A549 (cell line): ENCODE measurements around the gene WIPF3. TPM values are rescaled to one million over a fixed set of nuclear protein-coding genes. Genes with fewer than 3 reads are reported as not detected.

ENCODE experiments used
- ATAC-seq, 2 experiments: fragments of 200-7000 bp in 1 of 2; fragments of >200 bp in 1 of 2; cut with Nextera tagmentation in 1 of 2; cut with Tn5 transposase in 1 of 2; 3 replicates each; pipeline versions ENCODE4 v1.8.0 to v1.9.1; 2018 to 2020; ENCODE audit warnings: mild to moderate bottlenecking in 1 of 2, moderate library complexity in 1 of 2
- CTCF ChIA-PET: fragments of 300-600 bp; sonication (Branson Sonifier 250); formaldehyde crosslinking; extraction: SDS; loops from one replicate; lab custom pipeline; 2021; ENCODE audit warnings: antibody characterized with exemption, inconsistent platforms; lab: Yijun Ruan, JAX
- POLR2A ChIA-PET: fragments of 350-600 bp; formaldehyde crosslinking; extraction: SDS; loops from one replicate; lab custom pipeline; 2021; ENCODE audit warnings: antibody characterized with exemption, inconsistent platforms; lab: Yijun Ruan, JAX
- DNase-seq, 2 experiments: peaks; one replicate each; pipeline versions ENCODE4 v3.0.0 to v3.0.0-alpha.2; 2011 to 2016; ENCODE audit warnings: low read depth in 1 of 2, low spot score in 1 of 2
- FAIRE-seq: peaks from 2 replicates; lab custom pipeline; 2011; peaks lifted over from hg19 to GRCh38; lab: Jason Lieb, UNC
- H3K27ac ChIP-seq, 2 experiments: fragments of >200 bp; sonication (Bioruptor Twin); formaldehyde crosslinking; 3 replicates each; pipeline ENCODE4 v1.5.1; 2016 to 2017
- H3K4me1 ChIP-seq: fragments of >200 bp; sonication (Bioruptor Twin); formaldehyde crosslinking; 3 replicates; pipeline ENCODE4 v1.6.1; 2016
- H3K4me2 ChIP-seq: fragments of >200 bp; sonication (Bioruptor Twin); formaldehyde crosslinking; 3 replicates; pipeline ENCODE4 v1.6.1; 2016
- H3K4me3 ChIP-seq: fragments of >200 bp; sonication (Bioruptor Twin); formaldehyde crosslinking; 3 replicates; pipeline ENCODE4 v1.5.1; 2016
- H3K9me3 ChIP-seq: fragments of >200 bp; sonication (Bioruptor Twin); formaldehyde crosslinking; 3 replicates; pipeline ENCODE4 v1.6.1; 2016
- BHLHE40 ChIP-seq: IDR thresholded peaks from 2 replicates; pipeline ENCODE4 v1.6.1; 2012; ENCODE audit warnings: low read depth, low read length, inconsistent platforms
- CBX2 ChIP-seq: fragments of 200-600 bp; sonication (generic); IDR thresholded peaks from 2 replicates; pipeline ENCODE4 v1.6.1; 2016; ENCODE audit warnings: low read depth, mild to moderate bottlenecking, borderline replicate concordance
- CEBPB ChIP-seq, 2 experiments: fragments of >200 bp in 1 of 2; sonication (Bioruptor Twin) in 1 of 2; formaldehyde crosslinking in 1 of 2; IDR thresholded peaks; 2 replicates each; pipeline ENCODE4 v1.6.1; 2012 to 2016
- CHD2 ChIP-seq: fragments of 150-350 bp; IDR thresholded peaks from 2 replicates; pipeline ENCODE4 v1.6.1; 2014; ENCODE audit warnings: low read length; ENCODE audit not compliant: partially characterized antibody
- EHF ChIP-seq: fragments of 250-450 bp; sonication (Bioruptor Pico); IDR thresholded peaks from 2 replicates; pipeline ENCODE4 v1.5.0; 2020; ENCODE audit warnings: mild to moderate bottlenecking
- EHMT2 ChIP-seq: fragments of 200-600 bp; sonication (generic); IDR thresholded peaks from 2 replicates; pipeline ENCODE4 v1.6.1; 2016; ENCODE audit warnings: antibody characterized with exemption, low read depth, mild to moderate bottlenecking, moderate library complexity
- FOSL2 ChIP-seq, 2 experiments: fragments of 450-650 bp in 1 of 2; fragments of >200 bp in 1 of 2; sonication (Bioruptor Twin) in 1 of 2; formaldehyde crosslinking; IDR thresholded peaks; 2 replicates each; pipeline versions ENCODE4 v1.5.0 to v1.6.1; 2016 to 2020; ENCODE audit warnings: mild to moderate bottlenecking in 1 of 2, moderate library complexity in 1 of 2
- FOXS1 ChIP-seq: fragments of 250-450 bp; sonication (Bioruptor Pico); IDR thresholded peaks from 2 replicates; pipeline ENCODE4 v1.5.0; 2020; ENCODE audit warnings: mild to moderate bottlenecking, moderate library complexity
- HDAC2 ChIP-seq: fragments of 200-600 bp; sonication (generic); IDR thresholded peaks from 2 replicates; pipeline ENCODE4 v1.6.1; 2016
- HOXB13 ChIP-seq: fragments of 250-450 bp; sonication (Bioruptor Pico); IDR thresholded peaks from 2 replicates; pipeline ENCODE4 v1.5.0; 2020; ENCODE audit warnings: low read depth, mild to moderate bottlenecking, moderate library complexity
- JUN ChIP-seq, 2 experiments: fragments of >200 bp; sonication (Bioruptor Twin); formaldehyde crosslinking; IDR thresholded peaks; 2 replicates in 1 of 2; 3 replicates in 1 of 2; pipeline ENCODE4 v1.6.1; 2016 to 2017
- KDM5A ChIP-seq: fragments of 200-600 bp; sonication (generic); IDR thresholded peaks from 2 replicates; pipeline ENCODE4 v1.6.1; 2016; ENCODE audit warnings: antibody characterized with exemption, mild to moderate bottlenecking
- MAFK ChIP-seq: fragments of 450-650 bp; IDR thresholded peaks from 2 replicates; pipeline ENCODE4 v1.6.1; 2014; ENCODE audit not compliant: partially characterized antibody
- PHF8 ChIP-seq: fragments of 200-600 bp; sonication (generic); IDR thresholded peaks from 2 replicates; pipeline ENCODE4 v1.6.1; 2016; ENCODE audit warnings: low read depth, mild to moderate bottlenecking, antibody characterized with exemption, moderate library complexity, borderline replicate concordance
- RAD21 ChIP-seq, 2 experiments: fragments of >200 bp in 1 of 2; sonication (Bioruptor Twin) in 1 of 2; formaldehyde crosslinking in 1 of 2; IDR thresholded peaks in 1 of 2; conservative IDR thresholded peaks in 1 of 2; 2 replicates in 1 of 2; 3 replicates in 1 of 2; pipeline ENCODE4 v1.6.1; 2012 to 2018; ENCODE audit warnings: inconsistent platforms in 1 of 2
- RFX5 ChIP-seq: fragments of 450-650 bp; IDR thresholded peaks from 2 replicates; pipeline ENCODE4 v1.7.1; 2014; ENCODE audit warnings: antibody characterized with exemption, mild to moderate bottlenecking, moderate library complexity
- RNF2 ChIP-seq: fragments of 200-600 bp; sonication (generic); IDR thresholded peaks from 2 replicates; pipeline ENCODE4 v1.6.1; 2016; ENCODE audit warnings: low read depth, mild to moderate bottlenecking, antibody characterized with exemption, moderate library complexity, borderline replicate concordance
- SREBF2 ChIP-seq: fragments of 450-650 bp; IDR thresholded peaks from 2 replicates; pipeline ENCODE4 v1.6.1; 2014; ENCODE audit warnings: mild to moderate bottlenecking, moderate library complexity
- ZFP36 ChIP-seq: fragments of 450-650 bp; IDR thresholded peaks from 2 replicates; pipeline ENCODE4 v1.6.1; 2014; ENCODE audit warnings: borderline replicate concordance; ENCODE audit not compliant: partially characterized antibody
- ZNF302 ChIP-seq: fragments of 250-450 bp; sonication (Bioruptor Pico); IDR thresholded peaks from 2 replicates; pipeline ENCODE4 v1.9.0; 2021; ENCODE audit warnings: inconsistent platforms, mild to moderate bottlenecking, moderate library complexity
- WGBS: methylation state at CpG from one replicate; pipeline ENCODE4 v1.1.6; 2017; ENCODE audit errors: missing lambda C conversion rate; 5-methylcytosine and 5-hydroxymethylcytosine counted together
- polyA plus RNA-seq, 4 experiments: library from polyadenylated mRNA; depleted of rRNA in 3 of 4; stranded (reverse); fragments of >200 nt; fragmentation: RNase III in 1 of 4; extraction: RNeasy Plus Mini Kit Qiagen cat#74134 plus additional on column Dnase treatment in 1 of 4; gene quantifications; 2 replicates in 3 of 4; 3 replicates in 1 of 4; pipeline ENCODE4 v1.2.3, GENCODE V29; 2011 to 2017
- TF ChIP-seq, protein P1 (sequence below): fragments of >200 bp; sonication (Bioruptor Twin); formaldehyde crosslinking; IDR thresholded peaks from 3 replicates; pipeline ENCODE4 v1.6.1; 2016
- TF ChIP-seq, protein P2 (sequence below): fragments of 150-350 bp; IDR thresholded peaks from 2 replicates; pipeline ENCODE4 v1.6.1; 2014; ENCODE audit warnings: low read depth, mild to moderate bottlenecking, low read length

The WIPF3 gene
- polyA plus RNA-seq, 2 of the 4 experiments (the other 2 are of a cell fraction): 0.10 to 0.30 TPM

GRCh38 chr7:29839921-29840320 is 33.6 kb downstream of the WIPF3 start:
- DNase-seq: no peak
- TF ChIP-seq, protein P1, sequence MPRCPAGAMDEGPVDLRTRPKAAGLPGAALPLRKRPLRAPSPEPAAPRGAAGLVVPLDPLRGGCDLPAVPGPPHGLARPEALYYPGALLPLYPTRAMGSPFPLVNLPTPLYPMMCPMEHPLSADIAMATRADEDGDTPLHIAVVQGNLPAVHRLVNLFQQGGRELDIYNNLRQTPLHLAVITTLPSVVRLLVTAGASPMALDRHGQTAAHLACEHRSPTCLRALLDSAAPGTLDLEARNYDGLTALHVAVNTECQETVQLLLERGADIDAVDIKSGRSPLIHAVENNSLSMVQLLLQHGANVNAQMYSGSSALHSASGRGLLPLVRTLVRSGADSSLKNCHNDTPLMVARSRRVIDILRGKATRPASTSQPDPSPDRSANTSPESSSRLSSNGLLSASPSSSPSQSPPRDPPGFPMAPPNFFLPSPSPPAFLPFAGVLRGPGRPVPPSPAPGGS: no peak
- TF ChIP-seq KDM5A: no peak
- no peak for TF ChIP-seq RAD21 (conservative IDR thresholded peaks at IDR 0.05 in 1 of 2, IDR thresholded peaks at IDR 0.05 in 1 of 2)
- TF ChIP-seq CHD2: no peak
- TF ChIP-seq EHF (CRISPR knock-in tag): no peak
- TF ChIP-seq JUN (IDR thresholded peaks at IDR 0.05): no peak
- TF ChIP-seq HDAC2: no peak
- no peak for TF ChIP-seq EHMT2
- TF ChIP-seq RFX5: no peak
- TF ChIP-seq MAFK: no peak
- no peak for TF ChIP-seq BHLHE40
- TF ChIP-seq ZFP36: no peak
- no peak for TF ChIP-seq HOXB13
- TF ChIP-seq, all 56 proteins: peak for 0
- POLR2A ChIA-PET: no interaction called here
- Histone ChIP-seq H3K27ac (no peak overlapping the region), H3K4me1 (no peaks in the 10 kb centered on the region), H3K4me3 (no peak overlapping the region), H3K9me3 (no peaks in the 10 kb centered on the region), H3K4me2 (no peak overlapping the region)
- whole genome bisulfite sequencing: 67% methylated on average over 3 of the region's 3 CpGs
- CTCF ChIA-PET: interaction anchor here (1.0 to 1.2 kb wide), 2 partner anchors 9 to 12 kb away, joined by 3 to 4 read pairs; no protein-coding TSS in a partner anchor
- peak in 1 of 2 experiments; percentile 34; a peak in 2 of 6 replicates for ATAC-seq
- FAIRE-seq: no peak

- ChIA-PET CTCF (interaction anchor here (0.6 kb wide), 1 partner anchor 1554 kb away, joined by 3 read pairs; no protein-coding TSS in a partner anchor), POLR2A (no interaction called here)
- H3K9me3 ChIP-seq: no peaks in the 10 kb centered on the region
- no peak for ATAC-seq
- no peak overlapping the region for H3K27ac ChIP-seq
- no peak for FAIRE-seq
- H3K4me3 ChIP-seq: no peak overlapping the region
- no peak overlapping the region for H3K4me2 ChIP-seq
- TF ChIP-seq ZNF302 (no peak), SREBF2 (no peak), HDAC2 (no peak), RNF2 (no peak), CEBPB (IDR thresholded peaks at IDR 0.05) (no peak), FOXS1 (no peak), RAD21 (conservative IDR thresholded peaks at IDR 0.05 in 1 of 2, IDR thresholded peaks at IDR 0.05 in 1 of 2) (no peak), FOSL2 (IDR thresholded peaks at IDR 0.05) (no peak), FOSL2 (CRISPR knock-in tag; IDR thresholded peaks at IDR 0.05) (no peak), CBX2 (no peak), PHF8 (no peak)
- TF ChIP-seq, protein P2, sequence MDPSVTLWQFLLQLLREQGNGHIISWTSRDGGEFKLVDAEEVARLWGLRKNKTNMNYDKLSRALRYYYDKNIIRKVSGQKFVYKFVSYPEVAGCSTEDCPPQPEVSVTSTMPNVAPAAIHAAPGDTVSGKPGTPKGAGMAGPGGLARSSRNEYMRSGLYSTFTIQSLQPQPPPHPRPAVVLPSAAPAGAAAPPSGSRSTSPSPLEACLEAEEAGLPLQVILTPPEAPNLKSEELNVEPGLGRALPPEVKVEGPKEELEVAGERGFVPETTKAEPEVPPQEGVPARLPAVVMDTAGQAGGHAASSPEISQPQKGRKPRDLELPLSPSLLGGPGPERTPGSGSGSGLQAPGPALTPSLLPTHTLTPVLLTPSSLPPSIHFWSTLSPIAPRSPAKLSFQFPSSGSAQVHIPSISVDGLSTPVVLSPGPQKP: no peak
- no peak for DNase-seq
- no peaks in the 10 kb centered on the region for H3K4me1 ChIP-seq
- 35% methylated on average over 6 of the region's 6 CpGs for WGBS
Observed at GRCh38 chr7:29840701-29841100, 34.4 kb downstream of the WIPF3 start.
